DND-41 (cell line): ENCODE results near the gene NBPF26.
"Not testable (repeated sequence)": the region's sequence is repeated elsewhere in the genome, so short reads cannot be mapped to it uniquely, and the experiment has no call there.

Experiments used
- ATAC-seq: fragments of 200-7000 bp; cut with Tn5 transposase; 3 replicates; pipeline ENCODE4 v1.9.1; 2021; ENCODE audit warnings: low read depth; ENCODE audit not compliant: insufficient read depth
- DNase-seq: peaks from one replicate; pipeline ENCODE4 v3.0.0-alpha.2; 2020
- H2AFZ ChIP-seq: 2 replicates; pipeline ENCODE4 v1.6.0; 2012; ENCODE audit warnings: low read depth, low read length
- H3K27ac ChIP-seq: 2 replicates; pipeline ENCODE4 v1.5.1; 2012; ENCODE audit warnings: low read length, inconsistent platforms
- H3K27me3 ChIP-seq: fragments of 200-600 bp; sonication (generic); 2 replicates; pipeline ENCODE4 v1.6.0; 2012; ENCODE audit warnings: low read length, mild to moderate bottlenecking, inconsistent platforms; ENCODE audit not compliant: insufficient read depth, poor library complexity
- H3K36me3 ChIP-seq: 2 replicates; pipeline ENCODE4 v1.5.1; 2012; ENCODE audit warnings: low read length, inconsistent platforms; ENCODE audit not compliant: insufficient read depth
- H3K4me1 ChIP-seq: 2 replicates; pipeline ENCODE4 v1.5.1; 2012; ENCODE audit warnings: mild to moderate bottlenecking, low read length; ENCODE audit not compliant: insufficient read depth
- H3K4me2 ChIP-seq: 2 replicates; pipeline ENCODE4 v1.6.0; 2012; ENCODE audit warnings: mild to moderate bottlenecking, moderate library complexity, low read length, inconsistent platforms; ENCODE audit not compliant: insufficient read depth
- H3K4me3 ChIP-seq, 2 experiments: fragments of 200-600 bp in 1 of 2; shearing (Covaris generic) in 1 of 2; 2 replicates each; pipeline ENCODE4 v1.5.1; 2012 to 2016; ENCODE audit warnings: inconsistent platforms in 2 of 2, low read length in 2 of 2, mild to moderate bottlenecking in 2 of 2, low read depth in 1 of 2, moderate library complexity in 1 of 2
- H3K79me2 ChIP-seq: 2 replicates; pipeline ENCODE4 v1.6.0; 2012; ENCODE audit warnings: low read length, inconsistent platforms; ENCODE audit not compliant: insufficient read depth
- H3K9ac ChIP-seq: 2 replicates; pipeline ENCODE4 v1.6.0; 2012; ENCODE audit warnings: low read depth, mild to moderate bottlenecking, inconsistent platforms, low read length, moderate library complexity
- H3K9me3 ChIP-seq: 2 replicates; pipeline ENCODE4 v1.5.1; 2012; ENCODE audit warnings: low read length, moderate library complexity, mild to moderate bottlenecking, inconsistent platforms; ENCODE audit not compliant: insufficient read depth, severe bottlenecking
- H4K20me1 ChIP-seq: 2 replicates; pipeline ENCODE4 v1.6.0; 2012; ENCODE audit warnings: low read length; ENCODE audit not compliant: insufficient read depth

The NBPF26 gene

DNA sequence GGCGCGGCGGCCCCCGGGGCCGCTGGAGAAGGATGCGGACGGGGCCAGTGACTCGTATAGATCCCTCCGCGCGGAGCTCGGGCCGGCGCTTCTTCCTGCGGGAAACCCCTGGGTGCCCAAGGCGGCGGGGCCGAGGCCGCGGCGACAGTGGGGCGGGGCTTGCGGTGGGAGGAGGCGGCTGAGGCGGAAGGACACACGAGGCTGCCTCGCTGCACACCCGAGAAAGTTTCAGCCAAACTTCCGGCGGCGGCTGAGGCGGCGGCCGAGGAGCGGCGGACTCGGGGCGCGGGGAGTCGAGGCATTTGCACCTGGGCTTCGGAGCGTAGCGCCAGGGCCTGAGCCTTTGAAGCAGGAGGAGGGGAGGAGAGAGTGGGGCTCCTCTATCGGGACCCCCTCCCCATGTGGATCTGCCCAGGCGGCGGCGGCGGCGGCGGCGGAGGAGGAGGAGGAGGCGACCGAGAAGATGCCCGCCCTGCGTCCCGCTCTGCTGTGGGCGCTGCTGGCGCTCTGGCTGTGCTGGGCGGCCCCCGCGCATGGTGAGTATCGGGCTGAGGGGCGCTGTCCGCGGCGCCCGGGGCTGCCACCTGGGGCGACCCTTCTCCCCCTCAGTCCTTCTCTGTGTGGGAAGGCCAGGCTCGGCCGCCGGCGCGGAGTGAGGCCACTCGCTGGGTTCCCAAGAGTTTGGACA, at the start of gene NBPF26:
Gene NBPF26 (plus strand): TSS at position 231 of the 688 bp plus-strand sequence.
- Histone ChIP-seq H3K4me2 (peak within 1 kb of the TSS; percentile 81), H3K4me3 (peak within 1 kb of the TSS; percentile 57 to 76; a peak in 3 of 4 replicates), H2AFZ (peak within 1 kb of the TSS; percentile 78), H3K9ac (peak within 1 kb of the TSS; percentile 66), H3K27ac (peak within 1 kb of the TSS; percentile 54)
- DNase-seq (peak; percentile 89), ATAC-seq (peak; percentile 91)
- not testable (repeated sequence) for H3K4me1 ChIP-seq, H4K20me1 ChIP-seq, H3K27me3 ChIP-seq, H3K36me3 ChIP-seq, H3K9me3 ChIP-seq, H3K79me2 ChIP-seq

DNA sequence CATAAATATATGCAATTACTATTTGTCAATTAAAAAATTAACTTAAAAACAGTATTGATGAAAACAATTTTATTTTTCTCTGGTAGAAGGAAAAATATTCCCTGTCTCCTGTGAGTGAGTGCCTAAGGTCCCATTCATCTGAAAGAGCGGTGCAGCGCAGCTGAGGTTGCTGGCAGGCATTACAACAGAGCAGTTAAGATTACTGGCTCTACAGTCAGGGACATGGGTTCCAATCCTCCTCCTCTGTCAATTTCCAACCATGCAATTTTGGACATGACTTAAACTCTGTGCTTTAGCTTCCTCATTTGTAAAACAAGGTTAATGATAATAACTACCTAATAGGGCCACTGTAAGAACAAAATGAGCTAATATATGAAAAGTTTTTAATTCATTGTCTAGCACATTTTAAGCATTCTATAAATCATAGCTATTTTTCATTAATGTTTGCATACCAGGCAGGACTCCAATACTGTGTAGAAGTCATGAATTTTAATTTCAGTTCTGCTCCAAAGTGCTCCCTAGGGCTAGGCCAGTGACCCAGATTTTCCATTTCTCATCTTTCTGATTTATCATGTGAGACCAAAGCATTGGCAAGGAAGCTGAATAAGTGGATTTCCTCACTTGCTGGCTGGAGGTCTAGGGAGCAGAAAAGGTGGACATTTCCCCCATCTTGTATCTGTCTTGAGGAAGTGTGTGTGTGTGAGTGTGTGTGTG, 43.5 kb upstream of the NBPF26 start:
- H3K27me3 ChIP-seq, H3K4me1 ChIP-seq: not testable (repeated sequence)

GRCh38 chr1:120680938-120681337, 42.8 kb upstream of the NBPF26 start:
- H3K9ac ChIP-seq, ATAC-seq, H3K4me3 ChIP-seq, H3K9me3 ChIP-seq, DNase-seq, H3K27ac ChIP-seq, H4K20me1 ChIP-seq, H3K36me3 ChIP-seq, H2AFZ ChIP-seq, H3K4me2 ChIP-seq, H3K79me2 ChIP-seq, H3K4me1 ChIP-seq, H3K27me3 ChIP-seq: not testable (repeated sequence)

More for the DNA sequence above, 43.5 kb upstream of the NBPF26 start:
- H3K36me3 ChIP-seq, H3K4me3 ChIP-seq, H3K27ac ChIP-seq, H2AFZ ChIP-seq, H3K79me2 ChIP-seq, H3K9ac ChIP-seq, ATAC-seq, H4K20me1 ChIP-seq, H3K4me2 ChIP-seq, H3K9me3 ChIP-seq, DNase-seq: not testable (repeated sequence)

GRCh38 chr1:120684397-120684796, 39.3 kb upstream of the NBPF26 start:
- H3K9ac ChIP-seq, H2AFZ ChIP-seq, H3K9me3 ChIP-seq, H3K4me3 ChIP-seq, DNase-seq, H3K27me3 ChIP-seq, H3K79me2 ChIP-seq, H3K27ac ChIP-seq, H4K20me1 ChIP-seq, H3K4me1 ChIP-seq, H3K36me3 ChIP-seq, H3K4me2 ChIP-seq: not testable (repeated sequence)
- peak; percentile 69; the same call in 2 of the 3 replicates for ATAC-seq

GRCh38 chr1:120685622-120686021, 38.1 kb upstream of the NBPF26 start:
- not testable (repeated sequence) for H3K4me1 ChIP-seq, DNase-seq, H4K20me1 ChIP-seq, H3K4me3 ChIP-seq, H2AFZ ChIP-seq, H3K79me2 ChIP-seq, H3K4me2 ChIP-seq, H3K27ac ChIP-seq, H3K9ac ChIP-seq, H3K36me3 ChIP-seq, H3K9me3 ChIP-seq, ATAC-seq, H3K27me3 ChIP-seq

- not testable (repeated sequence) for H3K9me3 ChIP-seq, H3K4me1 ChIP-seq, H3K27me3 ChIP-seq, ATAC-seq, DNase-seq, H4K20me1 ChIP-seq, H3K79me2 ChIP-seq, H3K9ac ChIP-seq, H2AFZ ChIP-seq, H3K4me3 ChIP-seq, H3K27ac ChIP-seq, H3K4me2 ChIP-seq, H3K36me3 ChIP-seq
Measured at GRCh38 chr1:120687250-120687649, 36.5 kb upstream of the NBPF26 start.

DNA sequence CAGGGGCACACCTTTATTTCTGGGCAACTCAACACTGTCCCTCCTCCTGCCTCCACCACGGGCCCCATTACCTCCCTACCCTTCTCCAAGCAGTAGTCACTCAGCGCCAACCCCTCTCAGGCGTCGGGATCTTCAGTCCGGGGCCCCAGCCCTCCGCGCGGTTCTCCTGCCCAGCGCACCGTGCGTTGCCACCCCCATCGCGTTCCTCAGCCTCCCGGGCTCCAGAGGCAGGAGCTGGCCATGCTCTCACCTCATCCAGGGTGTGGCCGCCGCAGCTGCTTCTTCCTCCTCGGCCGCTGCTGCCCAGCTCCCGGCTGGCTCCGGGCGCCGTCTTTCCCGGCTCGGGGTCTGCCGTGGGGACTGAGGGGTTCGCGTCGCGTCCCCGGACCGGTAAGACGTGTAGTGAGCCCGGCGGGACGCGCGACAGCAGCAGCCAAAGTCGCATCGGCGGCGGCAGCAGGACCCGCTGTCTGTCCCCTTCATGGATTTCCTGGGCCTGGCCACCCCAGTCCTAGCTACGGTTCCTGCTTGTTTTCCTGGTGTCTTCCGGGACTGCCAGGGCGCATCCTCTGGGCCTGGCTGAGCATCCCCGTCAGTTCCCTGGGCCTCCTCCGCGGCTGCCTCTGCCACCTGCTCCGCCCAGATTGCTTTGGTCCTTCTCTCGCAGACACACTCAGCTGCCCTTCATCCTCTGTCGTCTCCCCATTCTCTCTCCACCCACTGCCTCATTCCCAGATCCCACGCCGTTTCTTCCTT, 22.8 kb upstream of the NBPF26 start:
- H3K9ac ChIP-seq, H3K36me3 ChIP-seq, H3K79me2 ChIP-seq, H3K27ac ChIP-seq, H2AFZ ChIP-seq, H3K4me1 ChIP-seq, H4K20me1 ChIP-seq, ATAC-seq, H3K4me2 ChIP-seq, H3K9me3 ChIP-seq, H3K27me3 ChIP-seq, DNase-seq, H3K4me3 ChIP-seq: not testable (repeated sequence)

DNA sequence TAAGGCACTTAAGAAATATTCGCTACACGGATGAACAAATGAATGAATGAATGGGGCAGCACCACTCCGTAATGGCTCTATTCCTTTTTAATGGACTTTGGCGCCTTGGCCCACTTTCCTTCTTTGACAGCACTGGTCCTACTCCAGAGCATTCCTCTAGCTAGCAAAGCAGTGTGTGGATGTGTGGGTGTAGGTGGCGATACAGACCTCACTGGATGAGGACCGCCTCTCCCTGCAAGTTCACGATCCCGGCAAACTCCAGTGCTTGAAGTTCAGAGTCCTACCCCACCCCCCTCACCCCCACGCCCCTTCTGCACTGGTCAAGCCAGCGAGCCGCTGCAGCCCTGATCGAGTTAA, 409 bp upstream of the NBPF26 start:
- H3K79me2 ChIP-seq, H3K27me3 ChIP-seq, H3K27ac ChIP-seq, H4K20me1 ChIP-seq, H3K4me1 ChIP-seq, H3K36me3 ChIP-seq, H3K9me3 ChIP-seq, H3K9ac ChIP-seq: not testable (repeated sequence)
- peak overlapping the region; percentile 68; the same call in 1 of the 2 replicates for H2AFZ ChIP-seq
- H3K4me3 ChIP-seq = peak overlapping the region in 1 of 2 experiments; percentile 76; a peak in 2 of 4 replicates
- DNase-seq (peak; percentile 3), ATAC-seq (peak; percentile 59; the same call in 2 of the 3 replicates)
- H3K4me2 ChIP-seq = peak overlapping the region; percentile 58; the same call in 1 of the 2 replicates
